Measurements from ENCODE around the gene IL1F10. TPM values are rescaled to one million over a fixed set of nuclear protein-coding genes. Genes with fewer than 3 reads are reported as not detected.

Gene IL1F10
- polyA plus RNA-seq, 1 donor (not counting 4 experiments of a cell fraction or from before 2014, with no cell fraction given): 0.37 TPM

- Histone ChIP-seq H3K27ac (ENCODE audit: control insufficient read depth, insufficient read depth, low read length) (no peak overlapping the region), H3K4me2 (ENCODE audit: control insufficient read depth, extremely low read depth, insufficient read depth, low read depth, low read length) (no peak overlapping the region), H3K36me3 (ENCODE audit: control insufficient read depth in 2 of 2, extremely low read depth in 1 of 2, insufficient read depth in 2 of 2, low read length in 2 of 2) (no peaks in the 10 kb centered on the region), H3K79me2 (ENCODE audit: control insufficient read depth, insufficient read depth, low read length) (no peaks in the 10 kb centered on the region), H3K4me1 (ENCODE audit: control insufficient read depth, extremely low read depth, insufficient read depth, low read length) (no peaks in the 10 kb centered on the region), H4K20me1 (ENCODE audit: control insufficient read depth, extremely low read depth, insufficient read depth, low read length) (no peaks in the 10 kb centered on the region), H2AFZ (ENCODE audit: control insufficient read depth, low read length) (no peak overlapping the region), H3K4me3 (ENCODE audit: control insufficient read depth in 2 of 3, extremely low read depth in 1 of 3, insufficient read depth in 2 of 3, low read depth in 1 of 3, low read length in 3 of 3) (no peak overlapping the region), H3K9me1 (ENCODE audit: control insufficient read depth, extremely low read depth, insufficient read depth, low read length) (no peaks in the 10 kb centered on the region), H3K9me3 (ENCODE audit: control insufficient read depth, low read depth, low read length) (no peaks in the 10 kb centered on the region), H3K9ac (ENCODE audit: control insufficient read depth, extremely low read depth, insufficient read depth, low read length) (no peak overlapping the region), H3K27me3 (ENCODE audit: control insufficient read depth, extremely low read depth, insufficient read depth, low read length) (peaks cover 3% of the 10 kb centered on the region)
- DNase-seq (ENCODE audit: low read depth, low spot score) (no peak), FAIRE-seq (no peak)
- dilution Hi-C loops (cut with MboI; ENCODE audit: extremely low pct_ligation_motif_present, low sequenced_read_pairs): no loop called here
- no peak for TF ChIP-seq CTCF (optimal IDR thresholded peaks at IDR 0.05 in 1 of 3, IDR thresholded peaks at IDR 0.05 in 1 of 3, conservative IDR thresholded peaks at IDR 0.05 in 1 of 3; ENCODE audit: extremely low read depth in 1 of 3, insufficient read depth in 2 of 3, low read length in 3 of 3)
- TF ChIP-seq EZH2 (IDR thresholded peaks at IDR 0.05; ENCODE audit: low read length): no peak
Observed at GRCh38 chr2:113021312-113021711, 46.5 kb upstream of the IL1F10 start.

GRCh38 chr2:113024764-113025163 lies 43.0 kb upstream of the IL1F10 start:
- FAIRE-seq: no peak
- H3K4me2 ChIP-seq (ENCODE audit: control insufficient read depth, extremely low read depth, insufficient read depth, low read depth, low read length): no peak overlapping the region
- no peaks in the 10 kb centered on the region for H3K4me1 ChIP-seq (ENCODE audit: control insufficient read depth, extremely low read depth, insufficient read depth, low read length)
- H3K9ac ChIP-seq (ENCODE audit: control insufficient read depth, extremely low read depth, insufficient read depth, low read length): no peak overlapping the region
- no peak overlapping the region for H2AFZ ChIP-seq (ENCODE audit: control insufficient read depth, low read length)
- H3K27me3 ChIP-seq (ENCODE audit: control insufficient read depth, extremely low read depth, insufficient read depth, low read length): peaks cover 15% of the 10 kb centered on the region
- no peaks in the 10 kb centered on the region for H3K9me1 ChIP-seq (ENCODE audit: control insufficient read depth, extremely low read depth, insufficient read depth, low read length)
- H3K79me2 ChIP-seq (ENCODE audit: control insufficient read depth, insufficient read depth, low read length): no peaks in the 10 kb centered on the region
- DNase-seq (ENCODE audit: low read depth, low spot score): no peak
- TF ChIP-seq EZH2 (IDR thresholded peaks at IDR 0.05; ENCODE audit: low read length) (no peak), CTCF (optimal IDR thresholded peaks at IDR 0.05 in 1 of 3, IDR thresholded peaks at IDR 0.05 in 1 of 3, conservative IDR thresholded peaks at IDR 0.05 in 1 of 3; ENCODE audit: extremely low read depth in 1 of 3, insufficient read depth in 2 of 3, low read length in 3 of 3) (no peak)
- H3K36me3 ChIP-seq (ENCODE audit: control insufficient read depth in 2 of 2, extremely low read depth in 1 of 2, insufficient read depth in 2 of 2, low read length in 2 of 2): no peaks in the 10 kb centered on the region
- no peaks in the 10 kb centered on the region for H4K20me1 ChIP-seq (ENCODE audit: control insufficient read depth, extremely low read depth, insufficient read depth, low read length)
- no peaks in the 10 kb centered on the region for H3K9me3 ChIP-seq (ENCODE audit: control insufficient read depth, low read depth, low read length)
- dilution Hi-C loops (cut with MboI; ENCODE audit: extremely low pct_ligation_motif_present, low sequenced_read_pairs): no loop called here
- no peak overlapping the region for H3K4me3 ChIP-seq (ENCODE audit: control insufficient read depth in 2 of 3, extremely low read depth in 1 of 3, insufficient read depth in 2 of 3, low read depth in 1 of 3, low read length in 3 of 3)
- H3K27ac ChIP-seq (ENCODE audit: control insufficient read depth, insufficient read depth, low read length): no peak overlapping the region

Data from keratinocyte (primary cell).